ENCODE results near the gene SOS1.

The SOS1 gene

DNA sequence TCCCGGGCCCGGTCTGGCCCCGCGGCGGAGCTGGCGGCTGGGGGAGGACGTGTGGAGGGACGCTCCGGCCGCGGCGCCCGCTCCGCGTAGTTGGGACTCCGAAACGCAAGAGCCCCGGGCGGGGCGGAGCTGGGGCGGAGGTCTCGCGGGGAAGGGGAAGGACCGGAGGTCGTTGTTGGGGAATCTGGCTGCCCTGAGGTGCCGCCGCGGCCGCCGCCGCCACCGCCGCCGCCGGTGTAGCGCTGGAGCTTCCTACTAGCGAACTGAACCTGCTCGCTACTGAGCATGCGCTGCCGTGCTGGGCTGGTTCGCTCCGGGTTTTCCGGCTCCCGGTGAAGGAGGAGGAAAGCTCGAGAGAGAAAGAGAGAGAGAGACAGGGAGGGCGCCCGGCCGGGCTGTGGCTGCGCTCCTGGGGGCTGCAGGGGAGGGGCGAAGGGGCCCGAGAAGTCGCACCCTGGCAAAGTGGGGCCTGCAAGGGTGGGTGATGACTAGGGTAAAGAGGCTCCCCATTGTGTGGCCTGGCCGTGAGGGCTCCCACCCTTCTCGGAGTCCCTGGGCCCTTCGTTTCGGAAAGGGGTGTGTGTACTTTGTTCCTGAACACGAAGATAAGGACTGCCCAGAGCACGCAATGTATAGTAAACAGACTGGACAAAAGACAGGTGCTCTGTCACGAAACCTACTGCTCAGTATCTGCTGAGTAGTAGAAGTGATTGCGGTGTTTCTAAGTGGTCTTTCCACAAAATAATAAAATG lies at the start of gene SOS1:
Gene SOS1 (minus strand): TSS at position 281 of the 752 bp plus-strand sequence. CDS start 629 bp downstream, outside the sequence.
- no peaks in the 10 kb centered on the region for H3K9me3 ChIP-seq (ENCODE audit: control insufficient read depth, insufficient read depth, low read depth, low read length)
- no peak for TF ChIP-seq ZBTB1 (tag by site-specific recombination; IDR thresholded peaks at IDR 0.05)
- no peak for TF ChIP-seq ZNF791 (tag by site-specific recombination; IDR thresholded peaks at IDR 0.05)
- TF ChIP-seq, protein P1, sequence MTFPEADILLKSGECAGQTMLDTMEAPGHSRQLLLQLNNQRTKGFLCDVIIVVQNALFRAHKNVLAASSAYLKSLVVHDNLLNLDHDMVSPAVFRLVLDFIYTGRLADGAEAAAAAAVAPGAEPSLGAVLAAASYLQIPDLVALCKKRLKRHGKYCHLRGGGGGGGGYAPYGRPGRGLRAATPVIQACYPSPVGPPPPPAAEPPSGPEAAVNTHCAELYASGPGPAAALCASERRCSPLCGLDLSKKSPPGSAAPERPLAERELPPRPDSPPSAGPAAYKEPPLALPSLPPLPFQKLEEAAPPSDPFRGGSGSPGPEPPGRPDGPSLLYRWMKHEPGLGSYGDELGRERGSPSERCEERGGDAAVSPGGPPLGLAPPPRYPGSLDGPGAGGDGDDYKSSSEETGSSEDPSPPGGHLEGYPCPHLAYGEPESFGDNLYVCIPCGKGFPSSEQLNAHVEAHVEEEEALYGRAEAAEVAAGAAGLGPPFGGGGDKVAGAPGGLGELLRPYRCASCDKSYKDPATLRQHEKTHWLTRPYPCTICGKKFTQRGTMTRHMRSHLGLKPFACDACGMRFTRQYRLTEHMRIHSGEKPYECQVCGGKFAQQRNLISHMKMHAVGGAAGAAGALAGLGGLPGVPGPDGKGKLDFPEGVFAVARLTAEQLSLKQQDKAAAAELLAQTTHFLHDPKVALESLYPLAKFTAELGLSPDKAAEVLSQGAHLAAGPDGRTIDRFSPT (tag by site-specific recombination; IDR thresholded peaks at IDR 0.05): peak; percentile 37; the same call in 1 of the 2 replicates
- TF ChIP-seq IKZF3 (tag by site-specific recombination; IDR thresholded peaks at IDR 0.05): peak; percentile 91
- no peak for TF ChIP-seq ZNF701 (tag by site-specific recombination; IDR thresholded peaks at IDR 0.05)
- no peak for TF ChIP-seq ZNF23 (tag by site-specific recombination; IDR thresholded peaks at IDR 0.05; ENCODE audit: borderline replicate concordance)
- TF ChIP-seq, protein P2, sequence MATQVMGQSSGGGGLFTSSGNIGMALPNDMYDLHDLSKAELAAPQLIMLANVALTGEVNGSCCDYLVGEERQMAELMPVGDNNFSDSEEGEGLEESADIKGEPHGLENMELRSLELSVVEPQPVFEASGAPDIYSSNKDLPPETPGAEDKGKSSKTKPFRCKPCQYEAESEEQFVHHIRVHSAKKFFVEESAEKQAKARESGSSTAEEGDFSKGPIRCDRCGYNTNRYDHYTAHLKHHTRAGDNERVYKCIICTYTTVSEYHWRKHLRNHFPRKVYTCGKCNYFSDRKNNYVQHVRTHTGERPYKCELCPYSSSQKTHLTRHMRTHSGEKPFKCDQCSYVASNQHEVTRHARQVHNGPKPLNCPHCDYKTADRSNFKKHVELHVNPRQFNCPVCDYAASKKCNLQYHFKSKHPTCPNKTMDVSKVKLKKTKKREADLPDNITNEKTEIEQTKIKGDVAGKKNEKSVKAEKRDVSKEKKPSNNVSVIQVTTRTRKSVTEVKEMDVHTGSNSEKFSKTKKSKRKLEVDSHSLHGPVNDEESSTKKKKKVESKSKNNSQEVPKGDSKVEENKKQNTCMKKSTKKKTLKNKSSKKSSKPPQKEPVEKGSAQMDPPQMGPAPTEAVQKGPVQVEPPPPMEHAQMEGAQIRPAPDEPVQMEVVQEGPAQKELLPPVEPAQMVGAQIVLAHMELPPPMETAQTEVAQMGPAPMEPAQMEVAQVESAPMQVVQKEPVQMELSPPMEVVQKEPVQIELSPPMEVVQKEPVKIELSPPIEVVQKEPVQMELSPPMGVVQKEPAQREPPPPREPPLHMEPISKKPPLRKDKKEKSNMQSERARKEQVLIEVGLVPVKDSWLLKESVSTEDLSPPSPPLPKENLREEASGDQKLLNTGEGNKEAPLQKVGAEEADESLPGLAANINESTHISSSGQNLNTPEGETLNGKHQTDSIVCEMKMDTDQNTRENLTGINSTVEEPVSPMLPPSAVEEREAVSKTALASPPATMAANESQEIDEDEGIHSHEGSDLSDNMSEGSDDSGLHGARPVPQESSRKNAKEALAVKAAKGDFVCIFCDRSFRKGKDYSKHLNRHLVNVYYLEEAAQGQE (tag by site-specific recombination; IDR thresholded peaks at IDR 0.05): 0 out of 2 replicates have a peak, but pooled peaks have one; percentile 20
- no peak for TF ChIP-seq ZNF175 (tag by site-specific recombination; IDR thresholded peaks at IDR 0.05)
- no peak for TF ChIP-seq ZNF132 (tag by site-specific recombination; IDR thresholded peaks at IDR 0.05; ENCODE audit: borderline replicate concordance)
- TF ChIP-seq, protein P3, sequence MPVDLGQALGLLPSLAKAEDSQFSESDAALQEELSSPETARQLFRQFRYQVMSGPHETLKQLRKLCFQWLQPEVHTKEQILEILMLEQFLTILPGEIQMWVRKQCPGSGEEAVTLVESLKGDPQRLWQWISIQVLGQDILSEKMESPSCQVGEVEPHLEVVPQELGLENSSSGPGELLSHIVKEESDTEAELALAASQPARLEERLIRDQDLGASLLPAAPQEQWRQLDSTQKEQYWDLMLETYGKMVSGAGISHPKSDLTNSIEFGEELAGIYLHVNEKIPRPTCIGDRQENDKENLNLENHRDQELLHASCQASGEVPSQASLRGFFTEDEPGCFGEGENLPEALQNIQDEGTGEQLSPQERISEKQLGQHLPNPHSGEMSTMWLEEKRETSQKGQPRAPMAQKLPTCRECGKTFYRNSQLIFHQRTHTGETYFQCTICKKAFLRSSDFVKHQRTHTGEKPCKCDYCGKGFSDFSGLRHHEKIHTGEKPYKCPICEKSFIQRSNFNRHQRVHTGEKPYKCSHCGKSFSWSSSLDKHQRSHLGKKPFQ (tag by site-specific recombination; IDR thresholded peaks at IDR 0.05): no peak
- TF ChIP-seq ZNF664 (tag by site-specific recombination; IDR thresholded peaks at IDR 0.05): no peak
- no peak for TF ChIP-seq ZNF747 (tag by site-specific recombination; IDR thresholded peaks at IDR 0.05)
- no peak for TF ChIP-seq ZNF174 (tag by site-specific recombination; IDR thresholded peaks at IDR 0.05)
- TF ChIP-seq ZNF830 (tag by site-specific recombination; IDR thresholded peaks at IDR 0.05; ENCODE audit: low read depth): no peak
- TF ChIP-seq BCL11B (tag by site-specific recombination; IDR thresholded peaks at IDR 0.05; ENCODE audit: low read depth): 0 out of 2 replicates have a peak, but pooled peaks have one; percentile 34
- TF ChIP-seq SCRT1 (tag by site-specific recombination; IDR thresholded peaks at IDR 0.05; ENCODE audit: borderline replicate concordance): no peak
- no peak for TF ChIP-seq ZNF585B (tag by site-specific recombination; IDR thresholded peaks at IDR 0.05)
- no peak for TF ChIP-seq ZNF792 (tag by site-specific recombination; IDR thresholded peaks at IDR 0.05)
- TF ChIP-seq, protein P4, sequence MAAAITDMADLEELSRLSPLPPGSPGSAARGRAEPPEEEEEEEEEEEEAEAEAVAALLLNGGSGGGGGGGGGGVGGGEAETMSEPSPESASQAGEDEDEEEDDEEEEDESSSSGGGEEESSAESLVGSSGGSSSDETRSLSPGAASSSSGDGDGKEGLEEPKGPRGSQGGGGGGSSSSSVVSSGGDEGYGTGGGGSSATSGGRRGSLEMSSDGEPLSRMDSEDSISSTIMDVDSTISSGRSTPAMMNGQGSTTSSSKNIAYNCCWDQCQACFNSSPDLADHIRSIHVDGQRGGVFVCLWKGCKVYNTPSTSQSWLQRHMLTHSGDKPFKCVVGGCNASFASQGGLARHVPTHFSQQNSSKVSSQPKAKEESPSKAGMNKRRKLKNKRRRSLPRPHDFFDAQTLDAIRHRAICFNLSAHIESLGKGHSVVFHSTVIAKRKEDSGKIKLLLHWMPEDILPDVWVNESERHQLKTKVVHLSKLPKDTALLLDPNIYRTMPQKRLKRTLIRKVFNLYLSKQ (tag by site-specific recombination; IDR thresholded peaks at IDR 0.05; ENCODE audit: borderline replicate concordance): no peak
- TF ChIP-seq RBAK (tag by site-specific recombination; IDR thresholded peaks at IDR 0.05): no peak
- TF ChIP-seq ZNF394 (tag by site-specific recombination; IDR thresholded peaks at IDR 0.05; ENCODE audit: borderline replicate concordance): peak; percentile 40; the same call in 1 of the 2 replicates
- TF ChIP-seq ZNF16 (tag by site-specific recombination; IDR thresholded peaks at IDR 0.05; ENCODE audit: low read depth): no peak
- TF ChIP-seq FEZF1 (tag by site-specific recombination; IDR thresholded peaks at IDR 0.05): no peak
- no peak for TF ChIP-seq REPIN1 (tag by site-specific recombination; IDR thresholded peaks at IDR 0.05; ENCODE audit: low read depth)
- TF ChIP-seq, protein P5, sequence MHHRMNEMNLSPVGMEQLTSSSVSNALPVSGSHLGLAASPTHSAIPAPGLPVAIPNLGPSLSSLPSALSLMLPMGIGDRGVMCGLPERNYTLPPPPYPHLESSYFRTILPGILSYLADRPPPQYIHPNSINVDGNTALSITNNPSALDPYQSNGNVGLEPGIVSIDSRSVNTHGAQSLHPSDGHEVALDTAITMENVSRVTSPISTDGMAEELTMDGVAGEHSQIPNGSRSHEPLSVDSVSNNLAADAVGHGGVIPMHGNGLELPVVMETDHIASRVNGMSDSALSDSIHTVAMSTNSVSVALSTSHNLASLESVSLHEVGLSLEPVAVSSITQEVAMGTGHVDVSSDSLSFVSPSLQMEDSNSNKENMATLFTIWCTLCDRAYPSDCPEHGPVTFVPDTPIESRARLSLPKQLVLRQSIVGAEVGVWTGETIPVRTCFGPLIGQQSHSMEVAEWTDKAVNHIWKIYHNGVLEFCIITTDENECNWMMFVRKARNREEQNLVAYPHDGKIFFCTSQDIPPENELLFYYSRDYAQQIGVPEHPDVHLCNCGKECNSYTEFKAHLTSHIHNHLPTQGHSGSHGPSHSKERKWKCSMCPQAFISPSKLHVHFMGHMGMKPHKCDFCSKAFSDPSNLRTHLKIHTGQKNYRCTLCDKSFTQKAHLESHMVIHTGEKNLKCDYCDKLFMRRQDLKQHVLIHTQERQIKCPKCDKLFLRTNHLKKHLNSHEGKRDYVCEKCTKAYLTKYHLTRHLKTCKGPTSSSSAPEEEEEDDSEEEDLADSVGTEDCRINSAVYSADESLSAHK (tag by site-specific recombination; IDR thresholded peaks at IDR 0.05): no peak
- no peak for TF ChIP-seq ZFP41 (tag by site-specific recombination; IDR thresholded peaks at IDR 0.05; ENCODE audit: borderline replicate concordance)

More for the DNA sequence above, at the start of gene SOS1:
- H3K4me3 ChIP-seq (ENCODE audit: low read depth, low read length): peak within 1 kb of the TSS; percentile 83
- peaks cover 8% of the 10 kb centered on the region for H3K4me1 ChIP-seq (ENCODE audit: control insufficient read depth, insufficient read depth, low read length)
- peak within 1 kb of the TSS; percentile 86 for H3K27ac ChIP-seq (ENCODE audit: extremely low read depth, low read depth, low read length)
- H3K36me3 ChIP-seq (ENCODE audit: control insufficient read depth in 2 of 2, insufficient read depth in 1 of 2, low read length in 2 of 2): peaks cover 4 to 6% of the 10 kb centered on the region in 2 experiments; a peak in 2 of 3 replicates
- ChIA-PET CTCF (interaction anchor here (0.6 to 5.2 kb wide), 4 partner anchors 62 to 248 kb away, joined by 3 to 33 read pairs (median 9); no protein-coding TSS in a partner anchor), POLR2A (interaction anchor here (0.8 to 1.3 kb wide), 11 partner anchors 9 to 576 kb away, joined by 3 to 8 read pairs (median 5); partner anchors contain the start of gene SRSF7)
